Natural killer cell (primary cell): ENCODE results near the gene PELI3. TPM values are rescaled to one million over a fixed set of nuclear protein-coding genes. Genes with fewer than 3 reads are reported as not detected.

Source experiments
- ATAC-seq, 3 donors: fragments of 150-1000 bp in 2 of 3; fragments of 200-7000 bp in 1 of 3; cut with Tn5 transposase; 1 replicate in 1 of 3; 2 replicates in 2 of 3; pipeline ENCODE4 v1.10.0; 2021; ENCODE audit warnings: mild to moderate bottlenecking in 2 of 3, moderate library complexity in 2 of 3
- DNase-seq, 2 donors: peaks; one replicate each; pipeline versions ENCODE4 v3.0.0 to v3.0.0-alpha.2; 2013 to 2021; ENCODE audit warnings: mixed read lengths in 1 of 2
- H3K27ac ChIP-seq: one replicate; pipeline ENCODE4 v1.5.1; 2013; ENCODE audit warnings: mild to moderate bottlenecking, low read length
- H3K27me3 ChIP-seq: one replicate; pipeline ENCODE4 v1.6.1; 2013; ENCODE audit warnings: low read length; ENCODE audit not compliant: control insufficient read depth, insufficient read depth
- H3K36me3 ChIP-seq: one replicate; pipeline ENCODE4 v1.6.1; 2013; ENCODE audit warnings: low read length; ENCODE audit not compliant: control insufficient read depth, insufficient read depth
- H3K4me1 ChIP-seq: one replicate; pipeline ENCODE4 v1.6.1; 2013; ENCODE audit warnings: low read length; ENCODE audit not compliant: control insufficient read depth, insufficient read depth
- H3K4me3 ChIP-seq: one replicate; pipeline ENCODE4 v1.5.1; 2013; ENCODE audit warnings: low read length
- H3K9me3 ChIP-seq: one replicate; pipeline ENCODE4 v1.6.1; 2013; ENCODE audit warnings: low read length; ENCODE audit not compliant: control insufficient read depth, insufficient read depth
- H3K27ac Mint-ChIP-seq, 2 donors: one replicate each; pipeline ENCODE4 v1.8.0; 2022; ENCODE audit warnings: mild to moderate bottlenecking in 2 of 2, mixed read lengths in 2 of 2, moderate library complexity in 1 of 2
- H3K27me3 Mint-ChIP-seq, 2 donors: one replicate each; pipeline ENCODE4 v1.8.0; 2022; ENCODE audit warnings: low read depth in 2 of 2, mixed read lengths in 2 of 2
- H3K36me3 Mint-ChIP-seq: one replicate; pipeline ENCODE4 v1.8.0; 2022; ENCODE audit warnings: mixed read lengths
- H3K4me1 Mint-ChIP-seq, 2 donors: one replicate each; pipeline ENCODE4 v1.8.0; 2022; ENCODE audit warnings: mixed read lengths in 2 of 2
- H3K4me3 Mint-ChIP-seq: one replicate; pipeline ENCODE4 v1.8.0; 2022; ENCODE audit warnings: mild to moderate bottlenecking, moderate library complexity, mixed read lengths
- H3K9me3 Mint-ChIP-seq, 2 donors: one replicate each; pipeline ENCODE4 v1.8.0; 2022; ENCODE audit warnings: mixed read lengths in 2 of 2
- CTCF ChIP-seq: fragments of 200-600 bp; IDR thresholded peaks from one replicate; pipeline ENCODE4 v1.8.0; 2022; ENCODE audit warnings: antibody characterized with exemption
- WGBS: methylation state at CpG from one replicate; pipeline ENCODE4 v1.1.7; 2013; ENCODE audit warnings: missing lambda C conversion rate; ENCODE audit not compliant: insufficient coverage; 5-methylcytosine and 5-hydroxymethylcytosine counted together
- intact Hi-C: fragments of 100-400 bp; cut with micrococcal nuclease; formaldehyde crosslinking; loops from one replicate; pipeline ENCODE4 v1.14.2; 2022
- total RNA-seq, 4 donors: library from RNA; stranded (reverse); fragments of 120-200 nt in 1 of 4; gene quantifications; one replicate each; pipeline versions ENCODE4 v1.2.3 to v1.2.4, GENCODE V29; 2013 to 2022

PELI3 gene
- total RNA-seq, 3 donors from 2014 or later (not counting 1 experiment from before 2014, with no cell fraction given), result 5.3 to 6.3 (median 5.6) TPM

- Mint-ChIP-seq H3K27ac (no peak overlapping the region), H3K9me3 (no peaks in the 10 kb centered on the region), H3K27me3 (no peaks in the 10 kb centered on the region), H3K36me3 (peaks cover 8% of the 10 kb centered on the region), H3K4me1 (no peaks in the 10 kb centered on the region), H3K4me3 (no peak overlapping the region)
- no peaks in the 10 kb centered on the region for H3K9me3 ChIP-seq
- no peaks in the 10 kb centered on the region for H3K4me1 ChIP-seq
- DNase-seq (no peak), ATAC-seq (no peak)
- H3K27ac ChIP-seq, result no peak overlapping the region
- no peaks in the 10 kb centered on the region for H3K27me3 ChIP-seq
- intact Hi-C loops, result no loop called here
- no peak overlapping the region for H3K4me3 ChIP-seq
- TF ChIP-seq CTCF, result no peak
- H3K36me3 ChIP-seq, result peaks cover 39% of the 10 kb centered on the region
- 100% methylated on average over 4 of the region's 10 CpGs for WGBS
These were observed 57.8 kb downstream of the PELI3 start for GRCh38 chr11:66524304-66525040.

Other genes with a start within 250 kb of the PELI3 start
- 10 to 100 TPM; 22.9 to 32.0 (median 27.6) TPM for gene KLC2, start 209.2 kb upstream of the PELI3 start, total RNA-seq
- 100 to 1,000 TPM; 116 to 144 (median 132) TPM for gene RAB1B, start 198.3 kb upstream of the PELI3 start, total RNA-seq
- 1 to 10 TPM; 6.3 to 8.8 (median 7.1) TPM for gene CNIH2, start 188.7 kb upstream of the PELI3 start, total RNA-seq
- gene YIF1A, start 177.8 kb upstream of the PELI3 start, total RNA-seq, result 10 to 100 TPM; 21.9 to 28.5 (median 23.6) TPM
- gene TMEM151A, start 175.0 kb upstream of the PELI3 start, total RNA-seq, result not detected
- gene CD248, start 149.9 kb upstream of the PELI3 start, total RNA-seq, result under 1 TPM; 0.23 to 0.40 (median 0.32) TPM
- gene RIN1, start 130.5 kb upstream of the PELI3 start, total RNA-seq, result 1 to 10 TPM; 1.3 to 7.9 (median 2.5) TPM
- 10 to 100 TPM; 48.1 to 55.6 (median 48.2) TPM for gene BRMS1, start 121.8 kb upstream of the PELI3 start, total RNA-seq
- 1 to 10 TPM; 2.0 to 4.2 (median 2.5) TPM for gene B4GAT1, start 119.3 kb upstream of the PELI3 start, total RNA-seq
- 1 to 10 TPM; 1.5 to 1.8 (median 1.6) TPM for gene SLC29A2, start 95.1 kb upstream of the PELI3 start, total RNA-seq
- not detected for gene NPAS4, start 45.9 kb upstream of the PELI3 start, total RNA-seq
- gene MRPL11, start 28.1 kb upstream of the PELI3 start, total RNA-seq, result 10 to 100 TPM; 20.7 to 24.2 (median 23.9) TPM
- gene DPP3, start 13.5 kb downstream of the PELI3 start, total RNA-seq, result 10 to 100 TPM; 37.4 to 42.9 (median 38.6) TPM
- gene BBS1, start 43.7 kb downstream of the PELI3 start, total RNA-seq, result 10 to 100 TPM; 12.5 to 22.5 (median 18.1) TPM
- gene ZDHHC24, start 79.1 kb downstream of the PELI3 start, total RNA-seq, result 10 to 100 TPM; 18.5 to 34.9 (median 28.9) TPM
- gene ACTN3, start 80.0 kb downstream of the PELI3 start, total RNA-seq, result under 1 TPM; 0.33 to 1.00 (median 0.50) TPM
- 10 to 100 TPM; 17.1 to 27.0 (median 24.8) TPM for gene CTSF, start 101.7 kb downstream of the PELI3 start, total RNA-seq
- gene CCDC87, start 126.2 kb downstream of the PELI3 start, total RNA-seq, result under 1 TPM; 0.40 to 0.68 (median 0.49) TPM
- 10 to 100 TPM; 27.1 to 35.6 (median 32.4) TPM for gene CCS, start 126.3 kb downstream of the PELI3 start, total RNA-seq
- gene RBM14, start 149.7 kb downstream of the PELI3 start, total RNA-seq, result 100 to 1,000 TPM; 289 to 325 (median 307) TPM
- 100 to 1,000 TPM; 219 to 241 (median 224) TPM for gene RBM4, start 171.8 kb downstream of the PELI3 start, total RNA-seq
- gene RBM4B, start 211.0 kb downstream of the PELI3 start, total RNA-seq, result 10 to 100 TPM; 11.1 to 23.0 (median 12.4) TPM